GM12874 (cell line): ENCODE data around the gene FRMD8.

ENCODE experiments used
- TF ChIP-seq, protein P1 (sequence below): IDR thresholded peaks from 2 replicates; pipeline ENCODE4 v1.5.1; 2011; ENCODE audit warnings: low read depth, mild to moderate bottlenecking, control low read depth, low read length, moderate library complexity; ENCODE audit not compliant: insufficient read depth

Gene FRMD8

DNA sequence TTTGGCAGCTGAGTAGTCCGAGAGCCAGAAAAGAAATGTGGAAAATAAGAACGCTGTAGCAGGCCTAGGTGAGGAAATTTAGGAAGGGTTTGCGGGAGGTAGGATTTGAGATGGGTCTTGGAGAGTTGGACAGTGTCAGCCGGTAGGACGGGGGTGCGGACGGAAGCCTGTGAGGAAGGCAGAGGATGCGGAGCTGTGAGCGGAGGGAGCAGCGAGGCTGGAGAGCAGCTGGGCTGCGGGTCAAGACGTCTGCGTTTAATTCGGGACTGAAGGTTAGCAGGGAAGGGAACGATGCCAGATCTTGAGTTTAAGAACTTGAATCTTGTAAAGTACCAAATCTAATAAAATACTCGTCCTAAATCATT is 32.6 kb upstream of the FRMD8 start:
- TF ChIP-seq, protein P1, sequence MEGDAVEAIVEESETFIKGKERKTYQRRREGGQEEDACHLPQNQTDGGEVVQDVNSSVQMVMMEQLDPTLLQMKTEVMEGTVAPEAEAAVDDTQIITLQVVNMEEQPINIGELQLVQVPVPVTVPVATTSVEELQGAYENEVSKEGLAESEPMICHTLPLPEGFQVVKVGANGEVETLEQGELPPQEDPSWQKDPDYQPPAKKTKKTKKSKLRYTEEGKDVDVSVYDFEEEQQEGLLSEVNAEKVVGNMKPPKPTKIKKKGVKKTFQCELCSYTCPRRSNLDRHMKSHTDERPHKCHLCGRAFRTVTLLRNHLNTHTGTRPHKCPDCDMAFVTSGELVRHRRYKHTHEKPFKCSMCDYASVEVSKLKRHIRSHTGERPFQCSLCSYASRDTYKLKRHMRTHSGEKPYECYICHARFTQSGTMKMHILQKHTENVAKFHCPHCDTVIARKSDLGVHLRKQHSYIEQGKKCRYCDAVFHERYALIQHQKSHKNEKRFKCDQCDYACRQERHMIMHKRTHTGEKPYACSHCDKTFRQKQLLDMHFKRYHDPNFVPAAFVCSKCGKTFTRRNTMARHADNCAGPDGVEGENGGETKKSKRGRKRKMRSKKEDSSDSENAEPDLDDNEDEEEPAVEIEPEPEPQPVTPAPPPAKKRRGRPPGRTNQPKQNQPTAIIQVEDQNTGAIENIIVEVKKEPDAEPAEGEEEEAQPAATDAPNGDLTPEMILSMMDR, result no peak

DNA sequence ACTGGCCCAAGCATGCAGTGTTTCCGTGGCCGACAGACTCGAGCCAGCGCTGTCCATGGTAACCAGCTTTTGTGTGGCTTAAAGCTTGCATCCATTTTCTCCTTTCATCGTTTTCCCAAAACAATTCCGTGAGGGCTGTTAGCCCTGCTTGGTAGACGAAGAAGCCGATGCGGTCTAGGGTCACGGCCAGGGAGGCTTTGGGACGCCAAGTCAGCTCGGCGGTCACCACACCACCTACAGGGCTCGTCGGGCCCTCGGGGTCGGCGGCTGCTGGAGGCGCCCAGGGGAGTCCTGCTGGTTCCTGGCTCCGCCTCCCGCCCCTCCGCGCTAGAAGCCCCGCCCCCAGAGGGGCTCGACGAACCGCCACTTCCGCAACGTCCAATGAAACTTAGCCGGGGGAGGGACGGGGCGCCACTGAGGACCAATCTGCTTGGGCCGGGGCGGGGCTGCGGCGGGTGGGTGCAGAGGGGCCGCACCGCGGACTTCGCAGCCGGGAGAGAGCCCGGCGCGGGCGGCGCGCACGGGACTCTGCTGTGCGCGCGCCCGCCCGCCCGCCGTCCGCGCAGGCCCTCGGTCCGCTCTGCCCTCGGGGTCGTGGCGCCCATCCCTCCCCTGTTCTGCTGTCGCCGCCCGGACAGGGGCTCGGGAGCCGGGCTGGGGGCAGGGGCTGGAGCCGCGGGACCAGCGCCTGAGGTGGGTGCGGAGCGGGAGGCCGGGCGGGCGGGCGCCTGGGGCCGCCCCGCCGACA is 32.0 kb upstream of the FRMD8 start, which contains the start of gene TIGD3:
Gene TIGD3 (plus strand): TSS at position 487 of the 748 bp plus-strand sequence. CDS start 1,058 bp downstream, outside the sequence.
- TF ChIP-seq, protein P1, result no peak

DNA sequence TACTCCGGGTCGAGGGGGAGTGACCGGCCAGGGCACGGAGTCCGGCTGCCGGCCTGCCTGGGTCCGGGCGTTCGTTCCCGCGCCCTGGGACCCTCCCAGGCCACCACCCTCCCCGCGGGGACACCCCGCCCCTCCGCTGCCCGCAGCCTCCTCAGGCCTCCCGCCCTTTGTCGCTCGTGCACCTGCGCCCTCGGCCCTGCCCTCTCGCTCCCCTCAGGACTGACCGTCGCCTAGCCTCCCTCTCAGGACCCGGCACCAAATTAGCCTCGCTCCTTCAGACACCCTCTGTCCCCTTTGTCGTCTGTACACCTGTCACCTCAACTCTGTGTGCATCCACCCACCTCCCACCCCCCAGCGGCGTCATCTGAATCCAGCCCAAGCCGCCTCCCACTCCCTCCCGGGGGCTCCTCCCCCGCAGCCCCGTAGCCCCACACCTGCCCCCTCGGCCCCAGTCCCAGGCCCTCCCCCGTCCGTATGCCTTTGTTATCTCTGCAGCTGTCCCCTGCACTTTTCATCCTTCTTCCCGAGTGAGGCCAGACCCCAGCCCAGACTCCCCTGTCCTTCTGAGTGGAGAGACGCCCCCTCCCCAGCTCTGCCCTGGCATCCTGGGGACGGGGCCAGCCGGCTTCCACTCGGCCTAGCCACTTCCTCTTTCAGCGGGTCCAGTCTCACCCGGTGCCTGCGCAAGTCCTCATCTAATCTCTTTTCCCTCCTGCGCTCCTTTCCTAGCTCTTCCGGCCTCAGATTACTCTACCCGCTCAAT is 31.2 kb upstream of the FRMD8 start:
- TF ChIP-seq, protein P1, result no peak

DNA sequence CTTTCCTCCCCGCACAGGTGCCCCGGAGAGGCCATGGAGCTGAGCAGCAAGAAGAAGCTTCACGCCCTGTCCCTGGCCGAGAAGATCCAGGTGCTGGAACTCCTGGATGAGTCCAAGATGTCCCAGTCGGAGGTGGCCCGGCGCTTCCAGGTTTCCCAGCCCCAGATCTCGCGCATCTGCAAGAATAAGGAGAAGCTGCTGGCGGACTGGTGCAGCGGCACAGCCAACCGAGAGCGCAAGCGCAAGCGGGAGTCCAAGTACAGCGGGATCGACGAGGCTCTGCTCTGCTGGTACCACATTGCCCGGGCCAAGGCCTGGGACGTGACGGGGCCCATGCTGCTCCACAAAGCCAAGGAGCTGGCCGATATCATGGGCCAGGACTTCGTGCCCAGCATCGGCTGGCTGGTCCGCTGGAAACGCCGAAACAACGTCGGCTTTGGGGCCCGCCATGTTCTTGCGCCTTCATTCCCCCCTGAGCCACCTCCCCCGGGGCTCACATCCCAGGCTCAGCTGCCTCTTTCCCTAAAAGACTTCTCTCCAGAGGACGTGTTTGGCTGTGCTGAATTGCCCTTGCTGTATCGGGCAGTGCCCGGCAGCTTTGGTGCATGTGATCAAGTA is 30.6 kb upstream of the FRMD8 start:
- TF ChIP-seq, protein P1, result no peak

DNA sequence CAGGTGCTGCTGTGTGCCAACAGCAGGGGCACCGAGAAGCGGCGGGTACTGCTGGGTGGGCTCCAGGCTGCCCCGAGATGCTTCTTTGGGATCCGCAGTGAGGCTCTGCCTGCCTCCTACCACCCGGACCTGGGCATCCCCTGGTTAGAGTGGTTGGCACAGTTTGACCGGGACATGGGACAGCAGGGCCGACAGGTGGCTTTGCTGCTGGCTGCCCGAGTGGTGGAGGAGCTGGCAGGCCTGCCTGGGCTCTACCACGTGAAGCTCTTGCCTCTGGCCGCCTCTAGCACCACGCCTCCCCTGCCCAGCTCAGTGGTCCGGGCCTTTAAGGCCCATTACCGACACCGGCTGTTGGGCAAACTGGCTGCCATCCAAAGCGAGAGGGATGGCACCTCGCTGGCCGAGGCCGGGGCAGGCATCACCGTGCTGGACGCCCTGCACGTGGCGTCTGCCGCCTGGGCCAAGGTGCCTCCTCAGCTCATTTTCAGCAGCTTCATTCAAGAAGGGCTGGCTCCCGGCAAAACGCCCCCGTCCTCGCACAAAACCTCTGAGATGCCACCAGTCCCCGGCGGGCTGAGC is 30.0 kb upstream of the FRMD8 start:
- TF ChIP-seq, protein P1, result no peak

DNA sequence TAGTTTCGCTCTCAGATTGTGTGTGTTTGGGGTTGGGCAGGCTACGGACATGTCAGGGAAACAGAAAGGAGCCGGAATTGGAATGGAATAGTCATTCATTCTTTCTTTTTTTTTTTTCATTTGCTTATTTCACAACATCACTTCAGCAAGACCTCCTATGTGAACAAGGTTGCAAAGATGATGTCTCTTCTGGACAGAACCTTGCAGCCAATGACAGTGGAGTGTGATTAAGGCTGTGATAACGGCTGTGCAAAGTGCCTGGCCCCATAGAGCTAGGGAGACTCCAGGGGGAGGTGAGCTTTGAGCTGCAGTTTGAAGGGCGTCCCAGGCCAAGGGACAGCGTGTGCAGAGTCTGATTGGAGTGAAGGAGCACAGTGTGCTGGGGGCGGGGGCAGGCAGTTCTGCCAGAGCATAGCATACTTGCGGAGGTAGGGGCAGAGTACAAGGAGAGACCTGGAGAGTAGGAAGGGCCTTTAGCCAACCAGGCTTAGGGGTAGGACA is 28.5 kb upstream of the FRMD8 start:
- TF ChIP-seq, protein P1, result no peak

DNA sequence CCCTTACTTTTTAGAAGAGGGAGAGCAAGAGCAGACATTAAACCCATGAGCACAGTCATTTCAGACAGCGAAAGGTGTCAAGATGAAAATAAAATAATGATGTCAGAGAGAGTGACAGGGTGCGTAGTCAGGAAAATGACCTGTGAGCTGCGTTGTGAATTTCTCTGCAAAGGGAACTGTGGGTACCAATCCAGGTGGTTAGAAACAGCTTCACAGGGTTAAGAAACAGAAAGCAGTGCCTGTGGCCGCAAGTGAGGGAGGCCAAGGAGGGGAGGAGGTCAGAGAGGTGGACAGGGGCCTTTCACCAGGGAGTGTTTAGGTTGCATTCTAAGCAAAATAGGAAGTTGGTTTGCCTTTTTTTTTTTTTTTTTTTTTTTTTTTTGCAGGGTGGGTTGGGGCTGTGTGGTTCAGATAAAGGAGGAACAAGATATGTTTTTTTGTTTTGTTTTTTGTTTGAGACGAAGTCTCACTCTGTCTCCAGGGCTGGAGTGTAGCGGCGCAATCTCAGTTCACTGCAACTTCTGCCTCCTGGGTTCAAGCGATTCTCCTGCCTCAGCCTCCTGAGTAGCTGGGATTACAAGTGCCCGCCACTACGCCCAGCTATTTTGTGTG is 24.0 kb upstream of the FRMD8 start:
- TF ChIP-seq, protein P1, result no peak
